Measurements from ENCODE around the gene C1QTNF1. TPM values are rescaled to one million over a fixed set of nuclear protein-coding genes. Genes with fewer than 3 reads are reported as not detected.

C1QTNF1 gene
- total RNA-seq, 1 experiment from 2014 or later, result 4.0 TPM

DNA sequence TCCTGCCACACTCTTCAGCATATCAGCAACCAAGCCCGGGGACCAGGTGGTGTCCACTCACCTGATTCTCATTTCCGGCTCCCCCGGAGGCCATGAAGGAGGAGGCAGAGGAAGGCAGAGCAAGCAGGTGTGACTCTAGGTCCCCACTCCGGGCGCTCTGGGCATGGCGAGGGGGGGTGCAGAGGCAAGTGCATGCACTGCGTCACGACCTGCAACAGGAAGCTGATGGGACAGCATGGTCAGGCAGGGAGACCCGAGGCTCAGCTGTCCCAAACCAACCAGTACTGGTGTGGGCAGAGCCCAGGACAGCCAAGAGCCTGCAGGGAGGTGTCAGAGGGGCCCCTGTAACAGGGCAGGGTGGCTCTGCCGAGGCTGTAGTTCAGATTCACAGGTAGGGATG, 48.6 kb downstream of the C1QTNF1 start:
- intact Hi-C loops (cut with micrococcal nuclease), result no loop called here
- Histone ChIP-seq H3K9me2 (ENCODE audit: insufficient read depth) (no peaks in the 10 kb centered on the region), H3K9ac (ENCODE audit: low read length) (no peak overlapping the region), H3K4me2 (ENCODE audit: low read length) (no peak overlapping the region), H3K27me3 (ENCODE audit: insufficient read depth, low read length) (no peaks in the 10 kb centered on the region), H3K9me3 (ENCODE audit: control insufficient read depth in 1 of 2, insufficient read depth in 1 of 2, low read depth in 1 of 2, low read length in 2 of 2) (no peaks in the 10 kb centered on the region), H3K4me3 (replicated peaks in 1 of 2; ENCODE audit: low read depth in 1 of 2, low read length in 2 of 2) (no peak overlapping the region), H3K4me1 (ENCODE audit: control insufficient read depth in 1 of 2, insufficient read depth in 2 of 2, low read length in 2 of 2) (peaks cover 10 to 22% of the 10 kb centered on the region in 2 experiments; a peak in 3 of 4 replicates), H3K79me2 (ENCODE audit: insufficient read depth, low read length) (peaks cover 9% of the 10 kb centered on the region; the same call in 1 of the 2 replicates), H2AFZ (ENCODE audit: low read depth, low read length, poor library complexity, severe bottlenecking) (no peak overlapping the region), H3K27ac (ENCODE audit: low read depth, low read length) (no peak overlapping the region), H4K20me1 (ENCODE audit: insufficient read depth) (no peaks in the 10 kb centered on the region), H3K36me3 (ENCODE audit: control insufficient read depth in 1 of 2, insufficient read depth in 2 of 2, low read length in 2 of 2) (no peaks in the 10 kb centered on the region; a peak in 1 of 4 replicates)
- POLR2A ChIA-PET, result no interaction called here
- TF ChIP-seq CBX3 (IDR thresholded peaks at IDR 0.05; ENCODE audit: low read depth) (no peak), ELF1 (IDR thresholded peaks at IDR 0.05; ENCODE audit: borderline replicate concordance, low read depth) (no peak), TCF7L2 (IDR thresholded peaks at IDR 0.05; ENCODE audit: borderline replicate concordance, extremely low read depth, insufficient read depth, insufficient read length) (no peak), JUND (IDR thresholded peaks at IDR 0.05) (no peak), ZBTB33 (IDR thresholded peaks at IDR 0.05; ENCODE audit: extremely low read depth, insufficient replicate concordance, low read length) (no peak), SP1 (IDR thresholded peaks at IDR 0.05; ENCODE audit: low read depth) (no peak), EZH2 (IDR thresholded peaks at IDR 0.05) (no peak), SIN3A (IDR thresholded peaks at IDR 0.05; ENCODE audit: low read depth) (no peak), EZH2phosphoT487 (IDR thresholded peaks at IDR 0.05; ENCODE audit: borderline replicate concordance) (no peak), CEBPB (IDR thresholded peaks at IDR 0.05; ENCODE audit: low read depth) (no peak), REST (IDR thresholded peaks at IDR 0.05; ENCODE audit: low read depth) (no peak), ZFX (IDR thresholded peaks at IDR 0.05) (no peak)
- TF ChIP-seq, protein P1, sequence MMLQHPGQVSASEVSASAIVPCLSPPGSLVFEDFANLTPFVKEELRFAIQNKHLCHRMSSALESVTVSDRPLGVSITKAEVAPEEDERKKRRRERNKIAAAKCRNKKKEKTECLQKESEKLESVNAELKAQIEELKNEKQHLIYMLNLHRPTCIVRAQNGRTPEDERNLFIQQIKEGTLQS (IDR thresholded peaks at IDR 0.05), result no peak
- DNase-seq (ENCODE audit: low read depth, low spot score) (no peak), ATAC-seq (no peak)
- BruUV-seq (replicated peaks), result no TSS peak
- RAD21 ChIA-PET (ENCODE audit: low non-redundant PET in 1 of 2, low total read pairs in 2 of 2, uncharacterized antibody in 2 of 2, unreplicated experiment in 2 of 2), result no interaction called here
- CTCF ChIA-PET, result interaction anchor here (1.3 to 2.5 kb wide), 3 partner anchors 9 to 319 kb away, joined by 5 to 11 read pairs (median 7); no protein-coding TSS in a partner anchor

Measured in HCT116 (cell line).